ENCODE data around the gene SIX5.
"Not testable (repeated sequence)": the region's sequence is repeated elsewhere in the genome, so short reads cannot be mapped to it uniquely, and the experiment has no call there.

The SIX5 gene

DNA sequence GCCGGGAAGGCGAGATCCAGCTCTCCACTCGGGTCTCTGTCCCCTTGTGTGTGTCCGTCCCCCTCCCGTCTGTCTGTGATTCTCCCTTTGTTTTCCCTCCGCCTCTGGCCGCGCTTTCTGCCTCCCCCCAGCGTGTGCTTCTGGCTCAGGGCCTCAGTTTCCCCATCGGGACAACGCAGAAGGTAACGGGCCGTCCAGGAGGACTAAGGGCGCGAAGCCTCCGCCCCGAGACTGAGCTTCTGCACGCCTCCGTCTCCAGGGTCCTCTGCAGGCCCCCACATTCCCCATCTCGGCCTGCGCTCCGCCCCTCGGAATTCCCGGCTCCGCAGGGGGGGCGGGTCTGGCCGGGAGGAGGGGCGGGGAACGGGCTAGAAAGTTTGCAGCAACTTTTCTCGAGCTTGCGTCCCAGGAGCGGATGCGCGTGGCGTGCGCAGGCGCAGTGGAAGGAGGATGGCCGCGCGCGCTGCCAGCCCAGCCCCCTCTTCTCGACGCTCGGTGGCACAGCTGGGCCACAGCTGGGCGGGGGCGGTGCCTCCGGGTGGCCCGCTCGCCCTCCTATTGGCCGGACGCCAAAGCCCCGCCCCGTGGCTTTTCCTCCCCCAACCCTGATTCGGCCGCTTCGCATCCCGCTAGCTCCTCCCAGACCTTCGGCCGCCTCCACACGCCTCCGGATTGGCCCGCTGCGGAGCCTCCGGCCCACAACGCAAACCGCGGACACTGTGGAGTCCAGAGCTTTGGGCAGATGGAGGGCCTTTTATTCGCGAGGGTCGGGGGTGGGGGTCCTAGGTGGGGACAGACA lies at the start of gene SIX5:
SIX5 (minus strand) TSS at position 269 of the 799 bp plus-strand sequence. CDS start 408 bp downstream, outside the sequence.
- peak; percentile 97 for DNase-seq

GRCh38 chr19:45817725-45818301 lies 48.8 kb upstream of the SIX5 start:
- DNase-seq = no peak

DNA sequence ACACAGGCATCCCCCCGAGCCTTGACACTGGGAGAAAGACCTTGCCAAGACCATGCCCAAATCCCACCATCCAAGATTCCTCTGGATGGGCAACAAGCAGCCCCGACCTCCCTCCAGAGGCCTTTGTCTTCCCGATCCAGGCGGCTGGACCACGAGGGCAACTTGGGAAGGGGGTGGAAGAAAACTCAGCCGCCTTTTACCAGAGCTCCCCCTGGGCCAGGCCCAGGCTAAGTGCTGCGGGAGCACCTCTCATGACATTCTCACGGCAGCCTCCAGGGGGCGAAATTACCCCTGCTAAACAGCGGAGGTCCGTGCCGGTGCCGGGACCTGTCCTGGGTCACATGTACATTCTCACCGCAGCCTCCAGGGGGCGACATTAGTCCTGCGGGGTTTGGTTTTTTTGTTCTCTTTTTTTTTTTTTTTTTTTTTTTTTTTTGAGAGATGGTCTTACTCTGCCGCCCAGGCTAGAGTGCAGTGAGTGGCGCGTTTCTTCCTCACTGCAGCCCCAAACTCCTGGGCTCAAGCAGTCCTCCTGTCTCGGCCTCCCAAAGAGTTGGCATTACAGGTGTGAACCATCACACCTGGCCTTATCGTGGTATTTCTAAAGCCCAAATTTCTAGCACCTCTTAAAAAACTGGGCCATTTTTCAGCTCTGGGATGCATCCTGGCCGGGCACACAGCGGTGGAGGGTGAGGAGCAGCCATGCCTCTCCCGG lies 48.1 kb upstream of the SIX5 start:
- peak; percentile 88 for DNase-seq

DNA sequence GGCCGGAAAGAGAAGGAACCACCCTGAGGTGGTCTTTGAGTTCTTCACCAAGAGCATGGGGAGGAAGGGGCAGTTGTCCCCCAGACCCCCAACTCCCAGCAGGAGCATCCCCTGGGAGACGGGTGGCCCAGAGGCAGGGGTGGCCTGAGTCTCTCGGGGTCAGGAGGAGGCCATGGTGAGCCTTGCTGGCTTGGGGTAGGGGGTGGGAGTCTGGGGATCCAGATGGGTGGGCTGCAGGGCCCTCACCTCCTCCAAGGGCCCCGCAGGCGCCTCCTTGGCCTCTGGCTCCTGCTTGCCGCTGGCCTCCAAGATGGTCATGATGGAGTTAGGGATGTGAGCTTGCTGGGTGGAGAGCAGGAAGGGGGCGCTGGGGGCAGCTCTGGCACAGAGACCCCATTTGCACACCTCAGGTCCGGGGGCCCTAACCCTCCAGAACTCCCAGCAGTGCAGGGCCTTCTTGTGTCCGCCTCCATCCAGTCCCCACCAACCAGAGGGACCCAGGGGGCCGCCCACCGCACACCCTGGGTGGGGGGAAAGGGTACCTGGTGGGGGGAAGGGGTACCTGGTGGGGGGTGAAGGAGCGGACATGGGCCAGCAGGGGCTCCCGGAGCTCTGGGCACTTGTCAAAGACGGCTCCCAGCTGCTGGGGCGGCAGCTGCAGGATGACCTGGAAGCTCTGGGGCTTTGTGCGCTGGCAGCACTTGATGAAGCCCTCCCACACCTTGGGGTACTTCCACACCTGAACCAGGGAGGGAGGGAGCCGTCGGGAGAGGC lies 47.4 kb upstream of the SIX5 start:
- no peak for DNase-seq

- DNase-seq = no peak
Observed at GRCh38 chr19:45815481-45816216, 46.6 kb upstream of the SIX5 start.

GRCh38 chr19:45814851-45815480 lies 45.9 kb upstream of the SIX5 start, which contains the start of gene RSPH6A:
Gene RSPH6A (minus strand): TSS chr19:45815308. CDS start chr19:45815176, 132 bp downstream.
- no peak for DNase-seq

GRCh38 chr19:45814166-45814780 lies 45.2 kb upstream of the SIX5 start:
- DNase-seq = no peak

DNA sequence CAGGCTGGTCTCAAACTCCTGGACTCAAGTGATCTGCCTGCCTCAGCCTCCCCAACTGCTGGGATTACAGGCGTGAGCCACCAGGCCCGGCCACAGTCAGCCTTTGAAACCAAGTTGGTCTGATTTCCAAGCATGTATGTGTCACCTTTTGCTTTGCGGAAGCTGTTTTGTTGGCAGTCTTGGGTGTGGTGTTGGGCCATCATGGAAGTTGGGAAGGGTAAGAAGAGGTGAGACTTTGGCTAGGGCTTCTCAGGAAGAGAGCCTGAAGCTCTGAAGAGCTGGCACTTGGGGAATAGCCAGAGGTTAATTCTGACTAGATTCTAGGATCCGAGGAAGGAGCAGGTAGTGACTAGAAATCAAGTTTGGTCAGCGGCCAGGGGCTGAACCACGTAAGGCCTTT lies 43.2 kb upstream of the SIX5 start:
- DNase-seq = no peak

DNA sequence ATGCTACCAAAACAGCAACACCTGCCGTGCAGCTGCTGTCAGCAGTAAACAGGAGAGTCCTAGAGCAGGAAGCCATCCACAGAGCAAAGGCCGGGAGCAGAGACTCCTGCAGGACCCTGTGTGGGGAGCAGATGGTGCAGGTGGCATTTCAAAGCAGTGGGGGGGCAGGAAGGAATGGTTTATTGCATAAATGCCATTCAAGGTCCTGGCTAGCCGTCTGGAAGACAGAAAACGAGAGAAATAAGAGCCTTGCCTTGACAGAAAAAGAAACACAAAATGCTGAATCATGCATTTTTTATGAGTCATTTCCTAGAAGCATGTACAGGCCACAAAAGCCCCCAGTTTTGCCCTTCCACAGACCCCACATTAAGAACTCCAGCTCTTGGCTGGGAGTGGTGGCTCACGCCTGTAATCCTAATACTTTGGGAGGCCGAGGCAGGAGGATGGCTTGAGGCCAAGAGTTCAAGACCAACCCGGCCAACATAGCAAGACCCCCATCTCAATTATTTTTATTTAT lies 40.6 kb upstream of the SIX5 start:
- peak; percentile 54 for DNase-seq

GRCh38 chr19:45805719-45806118 lies 36.7 kb upstream of the SIX5 start:
- no peak for DNase-seq

DNA sequence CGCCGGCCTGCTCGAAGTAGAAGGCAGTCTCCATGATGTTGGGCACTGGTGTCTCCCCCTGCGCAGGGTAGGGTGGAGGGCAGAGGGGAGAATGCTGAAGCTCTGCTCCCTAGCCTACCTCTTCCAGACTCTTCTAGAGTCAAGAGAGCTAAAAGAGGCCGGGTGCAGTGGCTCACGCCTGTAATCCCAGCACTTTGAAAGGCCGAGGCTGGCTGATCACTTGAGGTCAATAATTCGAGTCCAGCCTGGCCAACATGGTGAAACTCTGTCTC lies 35.8 kb upstream of the SIX5 start:
- DNase-seq = no peak

DNA sequence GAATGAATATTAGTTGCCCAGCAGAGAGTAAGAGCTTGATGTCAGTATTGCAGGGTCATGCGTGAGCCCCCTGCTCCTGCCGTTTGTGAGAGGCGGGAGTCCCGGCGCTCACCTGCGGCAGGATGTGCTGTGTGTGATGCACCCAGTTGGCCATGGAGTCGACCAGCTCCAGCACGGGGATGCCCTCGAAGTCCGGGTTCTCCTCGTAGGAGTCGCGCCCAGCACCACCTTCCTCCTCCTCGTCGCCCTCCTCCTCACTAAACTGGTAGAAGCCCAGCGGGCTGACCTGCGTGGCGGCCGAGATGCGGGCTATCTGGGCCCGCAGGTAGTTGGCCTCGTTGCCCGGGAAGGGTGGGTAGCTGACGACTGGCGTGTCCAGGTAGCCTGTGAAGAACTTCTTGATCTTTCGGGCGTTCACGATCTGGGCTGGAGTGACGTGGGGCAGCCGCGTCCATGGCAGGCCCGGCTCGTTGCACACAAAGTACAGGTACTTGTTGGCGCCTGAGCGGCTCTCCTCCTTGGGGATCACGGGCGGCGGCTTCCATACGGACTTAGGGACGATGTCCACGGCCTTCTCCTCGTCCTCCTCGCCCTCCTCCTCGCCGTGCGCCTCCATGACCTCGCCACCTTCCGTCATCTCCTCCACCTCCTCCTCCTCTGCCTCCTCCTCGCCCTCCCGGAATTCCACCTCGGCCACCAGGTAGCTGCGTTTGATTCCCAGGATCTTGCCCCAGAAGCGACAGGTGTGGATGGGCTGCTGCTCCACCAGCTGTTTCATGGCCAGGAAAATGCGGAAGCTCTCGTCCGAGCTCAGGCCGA lies 35.3 kb upstream of the SIX5 start:
- DNase-seq = no peak

GRCh38 chr19:45801603-45802175 lies 32.6 kb upstream of the SIX5 start:
- DNase-seq = no peak

DNA sequence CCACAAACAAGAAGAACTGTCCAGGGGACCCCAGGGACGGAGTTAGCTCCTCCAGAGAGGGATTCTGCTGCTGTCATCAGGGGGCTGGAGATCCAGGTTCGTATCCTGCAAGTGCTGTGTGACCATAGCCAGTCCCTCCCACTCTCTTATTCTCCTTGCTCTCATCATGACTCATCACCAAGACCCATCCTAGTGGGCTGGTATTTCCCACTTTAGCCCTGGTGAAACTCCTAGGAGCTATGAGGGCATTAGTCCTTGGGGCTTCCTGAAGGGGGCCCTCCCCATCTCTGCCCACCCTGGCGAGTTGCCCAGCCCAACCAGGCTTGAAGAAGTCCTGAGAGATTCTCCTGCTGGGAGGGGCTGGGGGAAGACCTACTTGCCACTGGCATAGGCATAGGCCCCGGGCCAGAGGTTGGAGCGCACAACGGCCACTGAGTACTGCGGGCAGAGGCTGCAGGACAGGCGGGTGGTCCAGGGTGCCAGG lies 31.1 kb upstream of the SIX5 start:
- no peak for DNase-seq

GRCh38 chr19:45799541-45799940 lies 30.5 kb upstream of the SIX5 start:
- DNase-seq = not testable (repeated sequence)

DNA sequence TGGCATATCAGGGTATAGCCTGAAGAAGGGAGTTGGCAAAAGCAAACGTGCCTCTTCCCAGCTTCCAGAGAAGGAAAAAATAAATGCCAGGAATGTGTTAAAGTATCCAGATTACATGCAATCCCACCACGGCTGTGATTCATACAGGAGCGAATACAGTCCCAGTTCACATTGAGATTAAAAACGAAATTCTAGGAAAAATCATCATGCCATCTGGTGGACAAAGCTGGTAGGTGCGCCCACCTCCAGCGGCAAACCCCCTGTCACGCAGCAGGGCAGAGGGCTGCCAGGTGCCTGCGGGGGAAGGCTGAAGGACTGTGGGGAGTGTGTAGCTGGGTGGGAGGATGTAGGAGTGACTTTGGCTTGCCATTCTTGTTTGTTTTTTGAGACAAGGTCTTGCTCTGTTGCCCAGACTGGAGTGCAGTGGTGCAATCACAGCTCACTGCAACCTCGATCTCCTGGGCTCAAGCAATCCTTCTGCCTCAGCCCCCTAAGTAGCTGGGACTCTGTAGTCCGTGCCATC lies 30.0 kb upstream of the SIX5 start:
- peak; percentile 13 for DNase-seq

- DNase-seq = no peak
Observed at GRCh38 chr19:45794627-45795026, 25.6 kb upstream of the SIX5 start.

GRCh38 chr19:45793876-45794275 lies 24.8 kb upstream of the SIX5 start:
- DNase-seq = no peak

GRCh38 chr19:45793178-45793564 lies 24.1 kb upstream of the SIX5 start:
- DNase-seq = no peak
